Nephron progenitor cell (in vitro differentiated cells): ENCODE data around the gene AHR.
"Not testable (repeated sequence)": the region's sequence is repeated elsewhere in the genome, so short reads cannot be mapped to it uniquely, and the experiment has no call there.

ENCODE experiments used
- DNase-seq: peaks from one replicate; pipeline ENCODE4 v3.0.0; 2021
- H3K27ac Mint-ChIP-seq: 2 replicates; pipeline ENCODE4 v1.8.0; 2021; ENCODE audit warnings: mild to moderate bottlenecking, moderate library complexity, mixed read lengths
- H3K27me3 Mint-ChIP-seq: 2 replicates; pipeline ENCODE4 v1.8.0; 2021; ENCODE audit warnings: mild to moderate bottlenecking, low read depth, mixed read lengths; ENCODE audit not compliant: poor library complexity
- H3K36me3 Mint-ChIP-seq: 2 replicates; pipeline ENCODE4 v1.8.0; 2021; ENCODE audit warnings: low read depth, mixed read lengths
- H3K4me1 Mint-ChIP-seq: 2 replicates; pipeline ENCODE4 v1.8.0; 2021; ENCODE audit warnings: mixed read lengths
- H3K4me3 Mint-ChIP-seq: 2 replicates; pipeline ENCODE4 v1.8.0; 2021; ENCODE audit warnings: mild to moderate bottlenecking, moderate library complexity, mixed read lengths
- H3K9me3 Mint-ChIP-seq: 2 replicates; pipeline ENCODE4 v1.8.0; 2021; ENCODE audit warnings: mild to moderate bottlenecking, moderate library complexity, mixed read lengths
- CTCF ChIP-seq: fragments of 200-600 bp; sonication (generic); IDR thresholded peaks from 2 replicates; pipeline ENCODE4 v1.5.0; 2021; ENCODE audit warnings: antibody characterized with exemption

The AHR gene

DNA sequence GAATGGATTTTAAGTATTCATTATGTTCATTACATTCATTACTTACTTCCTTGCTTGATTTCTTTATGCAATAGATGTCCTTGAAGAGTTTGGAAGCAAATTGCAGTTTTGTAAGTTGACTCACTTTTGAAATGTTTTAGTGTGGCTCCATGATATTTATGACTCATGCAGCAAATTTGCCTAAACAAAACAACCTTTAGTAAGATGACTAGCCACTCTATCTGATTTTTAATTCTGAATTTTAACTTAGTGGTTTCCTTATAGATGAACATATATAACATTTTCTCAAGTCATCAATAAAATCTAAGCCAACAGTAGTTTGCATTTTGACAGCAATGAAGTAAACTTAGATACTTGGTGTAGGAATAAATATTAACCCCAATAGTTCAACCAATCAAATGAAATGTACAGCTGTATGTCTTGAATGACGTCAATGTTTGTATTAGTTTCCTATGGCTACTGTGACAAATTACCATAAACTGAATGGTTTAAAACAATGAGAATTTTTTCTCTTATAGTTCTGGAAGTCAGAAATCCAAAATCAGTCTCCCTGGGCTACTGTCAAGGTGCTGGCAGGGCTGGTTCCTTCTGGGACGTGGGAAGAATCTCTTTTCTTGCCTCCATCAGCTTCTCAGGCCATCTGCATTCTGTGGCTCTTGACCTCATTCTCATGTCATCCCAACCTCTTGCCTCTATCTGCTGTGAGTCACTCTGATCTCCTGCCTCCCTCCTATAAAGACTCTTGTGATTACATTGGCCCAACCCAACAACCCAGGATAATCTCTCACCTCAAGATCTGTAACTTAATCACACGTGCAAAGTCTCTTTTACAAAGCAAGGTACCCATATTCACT, 73.4 kb downstream of the AHR start:
- H3K4me1 Mint-ChIP-seq = no peaks in the 10 kb centered on the region
- H3K27me3 Mint-ChIP-seq = peaks cover 6% of the 10 kb centered on the region
- H3K27ac Mint-ChIP-seq = no peak overlapping the region
- H3K9me3 Mint-ChIP-seq = no peaks in the 10 kb centered on the region
- no peaks in the 10 kb centered on the region for H3K36me3 Mint-ChIP-seq
- H3K4me3 Mint-ChIP-seq = no peak overlapping the region
- DNase-seq = no peak
- TF ChIP-seq CTCF = no peak

DNA sequence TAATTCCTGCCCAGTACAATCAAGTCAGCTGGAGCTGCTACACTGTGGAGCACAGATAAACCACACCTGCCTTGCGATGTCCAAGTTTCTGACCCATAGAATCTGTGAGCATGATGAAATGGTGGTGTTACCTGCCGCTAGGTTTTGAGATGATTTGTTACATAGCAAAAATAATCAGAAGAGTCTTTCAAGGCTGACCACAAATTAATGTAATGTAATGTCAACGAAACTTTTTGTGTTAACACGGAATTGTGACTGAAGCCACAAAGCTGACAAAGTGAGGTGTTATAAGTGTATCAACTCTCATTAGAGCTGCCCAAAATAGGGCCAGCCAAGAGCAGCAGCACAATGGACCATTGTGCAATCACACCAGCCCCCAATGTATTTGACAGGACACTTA, 75.7 kb downstream of the AHR start:
- no peaks in the 10 kb centered on the region for H3K4me1 Mint-ChIP-seq

DNA sequence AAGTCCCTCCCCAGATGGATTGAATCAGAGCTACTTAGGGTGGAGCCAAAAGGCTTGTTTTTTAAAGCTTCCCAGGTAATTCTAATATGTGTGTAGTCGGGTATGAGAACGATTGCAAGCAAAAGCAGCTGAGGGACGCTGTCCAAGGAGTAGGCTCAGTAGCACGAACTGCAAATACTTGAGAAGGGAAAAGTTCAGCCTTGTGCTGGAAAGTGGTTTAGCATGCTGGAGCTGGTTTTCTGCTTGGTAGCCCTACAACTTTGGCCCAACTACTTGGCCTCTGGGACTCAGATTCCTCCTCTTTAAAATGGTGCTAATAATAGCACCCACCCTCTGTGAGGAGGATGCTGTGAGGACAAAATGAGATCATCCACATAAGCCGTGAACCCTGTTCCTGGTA, 76.2 kb downstream of the AHR start:
- Mint-ChIP-seq H3K4me1 (no peaks in the 10 kb centered on the region), H3K9me3 (no peaks in the 10 kb centered on the region), H3K27me3 (peaks cover 6% of the 10 kb centered on the region)

More for the DNA sequence above, 75.7 kb downstream of the AHR start:
- Mint-ChIP-seq H3K27ac (no peak overlapping the region), H3K9me3 (no peaks in the 10 kb centered on the region), H3K36me3 (no peaks in the 10 kb centered on the region), H3K27me3 (peaks cover 6% of the 10 kb centered on the region), H3K4me3 (no peak overlapping the region)
- TF ChIP-seq CTCF = no peak
- no peak for DNase-seq

GRCh38 chr7:17376595-17376994, 78.1 kb downstream of the AHR start:
- no peaks in the 10 kb centered on the region for H3K36me3 Mint-ChIP-seq
- H3K4me3 Mint-ChIP-seq = no peak overlapping the region
- no peaks in the 10 kb centered on the region for H3K4me1 Mint-ChIP-seq
- no peak for DNase-seq
- H3K27me3 Mint-ChIP-seq = peaks cover 2% of the 10 kb centered on the region
- no peaks in the 10 kb centered on the region for H3K9me3 Mint-ChIP-seq
- no peak for TF ChIP-seq CTCF
- no peak overlapping the region for H3K27ac Mint-ChIP-seq

More for the DNA sequence above, 76.2 kb downstream of the AHR start:
- Mint-ChIP-seq H3K36me3 (no peaks in the 10 kb centered on the region), H3K4me3 (no peak overlapping the region), H3K27ac (no peak overlapping the region)
- no peak for DNase-seq
- no peak for TF ChIP-seq CTCF

DNA sequence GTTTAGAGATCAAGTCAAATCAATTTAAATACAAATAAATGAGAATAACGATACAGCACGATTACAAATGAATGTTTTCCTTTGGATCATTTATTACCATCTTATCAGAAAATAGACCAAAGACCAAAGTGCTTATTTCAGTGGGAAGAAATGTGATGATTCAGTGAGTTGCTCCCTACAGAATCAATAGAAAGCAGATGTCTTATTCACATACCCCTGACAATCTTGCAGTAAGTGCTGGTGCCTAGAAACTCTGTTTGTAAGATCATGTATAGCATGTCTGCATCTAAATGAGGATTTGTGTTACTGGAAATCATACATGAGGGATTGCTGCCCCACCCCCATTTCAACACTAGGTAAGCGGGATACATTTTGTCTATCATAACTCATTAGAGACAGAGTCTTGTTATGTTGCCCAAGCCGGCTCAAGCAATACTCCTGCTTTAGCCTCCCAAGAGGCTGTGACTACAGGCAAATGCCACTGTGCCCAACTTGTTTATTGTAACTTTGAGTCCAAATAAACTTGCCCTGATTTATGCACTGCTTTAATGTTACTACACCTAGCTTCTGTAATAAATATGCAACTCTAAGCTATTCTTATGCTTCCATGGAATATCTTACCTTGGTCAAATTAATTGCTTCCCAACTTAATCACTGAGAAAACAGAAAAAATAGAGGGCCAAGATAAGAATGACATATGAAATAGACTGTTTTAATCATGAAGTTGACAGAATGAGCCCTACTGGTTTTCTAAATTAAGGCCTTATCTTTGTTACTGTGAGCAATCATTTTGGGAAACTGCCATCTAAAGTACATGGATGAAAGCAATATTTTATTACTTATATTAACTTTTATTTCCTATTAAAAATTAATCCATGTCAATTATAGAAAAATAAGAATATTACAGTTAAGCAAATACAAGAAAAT, 82.5 kb downstream of the AHR start:
- H3K4me1 Mint-ChIP-seq = peaks cover 4% of the 10 kb centered on the region
- DNase-seq = no peak
- H3K4me3 Mint-ChIP-seq = no peak overlapping the region
- no peaks in the 10 kb centered on the region for H3K36me3 Mint-ChIP-seq
- H3K9me3 Mint-ChIP-seq = no peaks in the 10 kb centered on the region
- H3K27me3 Mint-ChIP-seq = no peaks in the 10 kb centered on the region
- no peak for TF ChIP-seq CTCF
- no peak overlapping the region for H3K27ac Mint-ChIP-seq

- DNase-seq, H3K27me3 Mint-ChIP-seq, H3K4me3 Mint-ChIP-seq: not testable (repeated sequence)
Observed at GRCh38 chr7:17382408-17383354, 84.2 kb downstream of the AHR start.

More at GRCh38 chr7:17382408-17383354, 84.2 kb downstream of the AHR start:
- not testable (repeated sequence) for H3K9me3 Mint-ChIP-seq, H3K27ac Mint-ChIP-seq, H3K4me1 Mint-ChIP-seq, H3K36me3 Mint-ChIP-seq
